GM18502 (cell line): ENCODE data around the gene LLGL1.

Experiments used
- ATAC-seq: cut with Tn5 transposase; IDR thresholded peaks from one replicate; pipeline ENCODE4 v1.9.1; 2021; ENCODE audit warnings: mild to moderate bottlenecking; ENCODE audit not compliant: unreplicated experiment, poor library complexity

LLGL1 gene

DNA sequence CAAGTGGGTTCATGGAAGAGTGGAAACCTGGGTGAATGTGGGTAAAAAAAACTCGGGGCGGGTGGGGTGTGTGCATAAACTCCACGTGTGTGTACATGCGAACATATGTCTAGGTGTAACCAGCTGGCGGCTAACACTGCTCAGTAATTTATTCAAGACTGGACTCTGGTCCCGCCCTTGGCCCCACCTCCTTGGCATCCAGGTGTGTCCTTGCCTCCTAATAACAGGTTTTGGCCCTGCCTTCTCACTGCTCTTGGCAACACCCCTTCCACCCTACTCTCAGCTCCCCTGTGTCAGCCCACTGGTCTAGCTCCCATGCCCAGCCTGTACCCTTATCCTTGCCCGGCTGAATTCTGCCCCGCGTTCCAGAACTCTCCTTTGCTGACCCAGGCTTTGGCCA lies 24.8 kb downstream of the LLGL1 start:
- no peak for ATAC-seq

DNA sequence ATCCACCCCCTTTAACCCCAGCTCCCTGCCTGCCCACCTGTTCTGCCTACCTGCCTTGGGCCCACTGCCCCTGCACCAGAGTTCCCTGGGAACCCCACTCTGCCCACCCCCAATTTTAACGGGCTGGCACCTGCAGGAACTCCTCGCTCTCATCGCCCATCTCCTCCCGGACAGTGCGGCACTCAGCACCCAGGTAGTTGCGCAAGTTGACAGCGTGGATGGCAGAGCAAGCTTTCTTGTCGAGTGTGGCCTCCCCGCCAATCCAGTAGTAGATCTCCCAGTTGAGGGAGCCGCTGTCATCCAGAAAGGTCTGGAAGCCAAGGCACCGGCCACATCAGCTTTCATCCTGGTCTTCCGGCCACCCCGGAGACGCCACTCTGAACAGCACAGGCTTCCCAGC lies 25.3 kb downstream of the LLGL1 start:
- no peak for ATAC-seq

DNA sequence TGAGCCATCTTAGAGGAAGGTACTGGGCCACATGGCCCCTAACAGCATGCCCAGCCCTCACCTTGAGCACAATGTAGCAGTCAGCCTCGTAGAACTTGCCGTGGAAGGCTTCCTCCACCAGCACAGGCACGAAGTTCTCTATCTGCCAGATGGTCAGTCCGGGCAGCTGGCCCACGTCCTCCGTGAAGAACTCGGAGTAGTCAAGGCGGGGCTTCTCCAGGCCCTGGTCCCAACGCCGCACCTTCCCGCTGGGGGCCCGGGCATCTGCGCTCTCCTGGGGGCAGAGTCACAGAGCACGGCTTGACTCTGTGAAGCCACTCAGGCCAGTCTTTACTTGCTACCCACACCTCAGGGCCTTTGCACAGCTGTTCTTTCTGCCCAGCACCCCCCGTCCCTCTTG lies 25.8 kb downstream of the LLGL1 start:
- ATAC-seq: no peak

DNA sequence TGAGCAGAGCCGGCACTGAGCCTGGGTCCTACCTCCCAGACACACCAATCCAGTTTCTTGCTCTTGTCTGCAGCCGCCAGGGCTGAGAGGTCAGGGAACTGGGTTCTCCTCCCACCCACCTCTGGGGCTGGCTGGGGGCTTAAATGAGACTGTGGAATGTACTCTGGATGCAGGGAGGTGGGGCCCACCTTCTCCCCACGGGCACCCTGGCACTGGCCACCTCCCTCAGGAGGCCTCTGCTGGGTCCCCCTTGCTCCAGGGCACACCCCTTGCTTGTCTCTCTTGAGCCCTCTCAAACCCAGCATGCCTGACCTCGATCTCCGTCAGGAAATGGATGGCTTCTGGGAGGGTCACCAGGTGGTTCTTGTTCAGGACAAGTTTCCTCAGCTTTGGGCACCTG lies 26.7 kb downstream of the LLGL1 start:
- ATAC-seq: no peak

DNA sequence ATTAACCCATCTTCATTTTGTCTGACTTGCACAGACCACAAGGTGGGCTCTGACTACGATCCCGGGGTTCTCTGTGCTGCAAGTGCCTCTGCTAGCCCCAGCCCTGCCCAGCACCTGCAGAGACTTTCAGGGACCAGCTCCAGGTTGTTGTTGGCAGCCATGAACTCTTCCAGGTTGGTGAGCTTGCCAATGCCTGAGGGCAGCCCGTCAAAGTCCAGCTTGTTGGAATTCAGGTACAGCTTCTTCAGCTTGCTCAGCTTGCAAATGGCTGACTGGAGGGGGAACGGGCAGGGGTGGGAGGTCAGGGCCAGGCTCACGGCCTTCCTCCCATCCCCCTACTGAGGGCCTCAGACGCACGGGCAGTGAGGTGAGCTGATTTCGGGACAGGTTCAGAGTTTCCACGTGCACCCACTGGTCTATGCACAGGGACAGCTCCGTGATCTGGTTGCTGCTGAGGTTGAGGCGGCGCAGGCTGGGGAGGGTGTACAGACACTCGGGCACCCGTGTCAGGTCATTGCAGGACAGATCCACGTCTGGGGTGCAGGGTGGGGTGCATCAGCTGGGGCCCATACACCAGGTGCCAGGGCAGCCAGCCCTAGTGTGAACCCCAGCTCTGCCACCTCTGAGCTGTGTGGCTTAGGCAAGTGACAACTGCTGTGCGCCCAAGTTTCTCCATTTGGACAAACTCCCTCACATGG lies 27.9 kb downstream of the LLGL1 start:
- no peak for ATAC-seq

DNA sequence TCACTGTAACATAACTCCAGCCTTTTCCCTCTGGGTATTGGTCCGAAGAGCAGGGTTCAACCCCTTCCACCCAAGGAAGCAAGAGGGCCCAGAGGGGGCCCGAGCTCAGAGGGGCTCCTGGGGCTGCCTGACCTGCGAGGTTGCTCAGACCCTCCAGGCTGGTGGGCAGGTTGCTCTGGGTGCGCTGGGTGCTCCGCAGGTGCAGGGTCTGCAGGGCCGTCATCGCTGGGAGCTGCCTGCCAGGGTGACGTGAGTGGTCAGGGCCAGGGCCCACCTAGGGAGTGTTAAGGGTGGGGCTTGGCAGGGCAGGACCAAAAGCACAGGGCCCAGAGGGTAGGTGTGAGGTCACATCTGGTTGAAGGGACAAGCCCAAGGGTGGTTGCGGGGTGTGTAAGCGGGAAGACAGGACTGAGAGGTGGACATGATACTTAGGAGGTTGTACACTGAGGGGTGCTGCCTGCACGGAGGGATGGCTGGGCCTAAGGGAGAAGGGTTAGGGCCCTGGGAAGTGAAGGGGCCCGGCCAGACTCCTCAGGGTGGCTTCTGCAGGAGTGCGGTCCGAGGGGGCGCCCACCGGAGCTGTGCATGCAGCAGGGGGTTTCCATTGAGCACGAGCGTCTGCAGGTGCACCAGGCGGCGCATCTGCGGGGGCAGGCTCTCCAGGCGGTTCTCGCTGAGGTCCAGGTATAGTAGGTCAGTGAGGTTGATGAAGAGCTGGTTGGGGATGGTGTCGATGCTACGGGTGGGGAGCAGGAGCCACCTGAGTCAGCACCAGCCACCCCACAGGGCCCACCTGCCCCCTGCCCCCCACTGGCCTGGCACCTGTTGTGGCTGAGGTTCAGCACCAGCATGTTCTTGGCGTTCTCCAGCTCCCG lies 28.7 kb downstream of the LLGL1 start:
- ATAC-seq: no peak

DNA sequence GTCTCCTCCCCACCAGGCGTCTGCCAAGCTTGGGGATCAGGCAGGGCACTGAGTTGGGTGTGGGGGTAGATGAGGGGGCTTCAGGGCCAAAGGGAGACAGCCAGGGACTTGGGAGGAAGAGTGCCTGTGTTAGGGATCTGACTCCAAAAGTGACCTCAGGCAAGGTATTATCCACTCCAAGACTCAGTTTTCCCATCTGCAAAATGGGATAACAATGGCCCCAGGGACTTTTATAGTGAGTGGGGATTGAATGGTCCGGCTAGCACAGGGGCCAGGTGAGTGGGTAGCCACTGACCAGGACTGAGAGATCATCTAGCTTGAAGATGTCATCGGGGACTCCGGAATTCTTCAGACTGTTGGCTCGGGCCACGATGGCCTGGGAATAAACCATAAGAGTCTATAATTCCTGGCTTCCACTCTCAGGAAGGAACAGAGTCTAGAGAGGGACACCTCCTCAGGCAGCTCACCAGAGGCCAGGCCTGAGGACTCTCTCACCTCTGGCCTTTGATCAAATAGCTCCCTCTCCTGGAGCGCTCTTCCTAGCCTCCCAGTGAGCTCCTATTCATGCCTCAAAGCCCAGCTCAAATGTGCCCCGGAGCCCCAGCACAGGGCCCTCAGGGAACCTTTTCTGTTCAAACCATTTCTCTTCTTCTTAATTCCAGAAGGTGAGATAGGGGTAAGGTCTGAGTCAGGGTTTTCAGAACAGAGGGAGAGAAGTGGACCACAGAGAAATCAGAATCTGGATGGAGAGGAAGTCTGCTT lies 29.6 kb downstream of the LLGL1 start:
- no peak for ATAC-seq

DNA sequence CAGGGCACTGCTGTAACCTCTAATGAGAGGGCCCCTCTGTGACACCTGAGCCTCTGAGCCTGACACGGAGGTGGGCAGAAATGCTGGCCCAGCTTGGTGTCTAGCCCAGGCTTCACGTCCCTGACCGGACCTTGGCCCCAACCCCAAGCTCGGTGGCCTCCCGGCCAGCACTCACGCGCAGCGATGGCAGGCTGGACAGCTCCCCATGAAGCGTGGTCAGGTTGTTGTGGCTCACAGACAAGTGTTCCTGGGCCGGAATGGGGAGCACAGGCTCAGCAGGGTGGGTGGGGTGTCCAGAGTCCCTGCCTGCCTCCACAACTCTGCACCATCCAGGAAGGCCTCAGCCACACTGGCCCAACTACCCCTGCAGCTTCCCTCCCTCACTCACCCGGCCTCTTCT lies 30.9 kb downstream of the LLGL1 start:
- no peak for ATAC-seq

DNA sequence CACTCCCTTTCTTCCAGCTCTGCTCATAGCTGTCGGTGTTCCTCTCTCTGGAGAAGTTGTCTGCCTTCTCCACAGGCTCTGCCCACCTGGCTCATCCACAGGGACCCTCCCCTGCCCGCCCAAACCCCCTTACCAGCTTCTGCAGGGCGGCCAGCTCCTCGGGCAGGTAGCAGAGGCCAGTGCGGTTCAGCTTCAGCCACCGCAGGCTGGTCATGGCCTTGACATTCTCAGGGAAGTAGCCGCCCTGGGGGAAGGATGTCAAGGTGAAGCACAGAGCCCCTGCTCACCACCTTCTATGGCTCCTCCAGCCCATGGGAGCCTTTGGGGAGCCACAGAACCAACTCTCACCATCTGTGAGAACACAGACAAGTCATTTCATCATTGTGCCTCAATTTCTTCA lies 31.3 kb downstream of the LLGL1 start:
- ATAC-seq: no peak

DNA sequence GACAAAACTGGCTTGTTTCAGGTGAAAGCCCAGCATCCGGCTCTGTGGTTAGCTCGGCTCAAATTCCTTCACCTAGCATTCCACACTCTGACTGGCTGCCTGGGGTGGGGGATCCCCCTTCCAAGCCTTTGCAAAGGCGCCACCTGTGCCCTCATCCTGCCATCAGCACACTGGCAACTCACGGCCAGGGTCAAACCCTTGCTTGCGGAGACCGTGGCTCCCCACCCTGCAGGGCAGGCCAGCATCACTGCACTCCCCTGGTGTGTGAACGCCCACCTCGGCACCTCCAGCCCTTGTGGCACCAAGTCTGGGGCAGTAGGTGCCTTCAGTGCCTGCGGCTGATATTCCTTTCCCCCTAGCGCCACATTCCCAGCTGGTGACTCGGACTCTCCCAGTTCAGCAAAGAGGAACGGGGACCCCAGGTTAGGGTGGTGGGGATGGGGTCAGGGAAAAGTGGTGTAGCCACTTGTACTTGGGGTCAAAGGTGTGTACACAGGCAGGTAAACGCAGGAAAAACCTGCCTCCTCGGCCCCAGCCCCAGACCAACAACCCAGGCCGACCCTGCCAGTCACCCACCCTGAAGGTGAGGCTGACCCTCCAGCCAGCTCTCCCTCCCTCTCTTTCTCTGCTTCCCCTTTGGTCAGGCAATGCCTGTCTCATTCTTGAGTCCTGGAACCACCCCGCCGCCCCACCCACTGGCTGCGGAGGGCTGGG lies 32.0 kb downstream of the LLGL1 start:
- peak; percentile 8 for ATAC-seq

DNA sequence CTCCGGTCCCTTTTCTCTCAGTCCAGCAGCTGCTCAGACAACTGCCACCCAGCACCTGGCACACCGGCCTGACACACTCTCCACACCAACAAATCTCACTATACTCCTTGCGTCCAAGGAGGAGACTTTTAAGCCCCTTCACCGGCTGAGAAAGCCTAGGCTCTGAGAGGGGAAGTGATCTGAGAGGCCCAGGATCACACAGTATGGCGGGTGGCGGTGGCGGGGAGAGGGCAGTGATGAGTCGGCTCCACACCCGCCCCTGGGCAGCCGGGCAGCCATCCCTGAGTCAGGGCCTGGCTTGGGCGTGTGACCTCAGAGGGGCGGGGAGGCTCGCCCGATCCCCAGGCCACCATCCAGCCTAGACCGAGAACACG lies 32.5 kb downstream of the LLGL1 start:
- peak; percentile 26 for ATAC-seq

DNA sequence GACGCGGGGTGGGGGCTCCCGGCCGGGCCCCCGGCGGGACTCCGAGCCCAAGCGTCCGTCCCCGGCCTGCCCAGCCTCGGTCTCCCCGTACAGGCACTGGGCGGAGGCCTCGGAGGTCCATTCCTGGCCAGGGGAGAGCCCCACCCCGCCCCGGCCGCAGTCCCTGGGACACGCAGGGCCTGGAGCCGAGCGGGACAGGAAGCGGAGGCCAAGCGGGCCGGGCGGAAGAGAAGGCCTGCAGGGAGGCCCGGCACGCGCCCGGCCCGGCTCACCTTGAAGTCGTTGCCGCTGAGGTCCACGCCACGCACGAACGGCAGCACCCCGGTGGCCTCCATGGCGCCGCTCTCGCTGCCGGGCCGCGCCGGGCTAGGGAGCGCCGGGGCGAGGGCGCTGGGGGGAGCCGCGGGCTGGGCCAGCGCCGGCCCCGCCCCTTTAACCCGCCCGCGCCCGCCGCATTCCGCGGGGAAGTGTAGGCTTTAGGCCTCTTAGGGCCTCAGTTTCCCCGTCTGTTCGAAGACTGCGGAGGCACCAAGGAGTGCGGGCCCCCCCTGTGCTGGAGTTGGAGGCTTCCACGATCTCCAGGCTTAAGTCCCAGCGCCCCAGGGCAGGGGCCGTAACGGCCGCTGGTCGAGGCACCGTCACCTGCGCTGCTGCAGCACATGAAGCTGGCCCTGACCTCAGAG lies 33.1 kb downstream of the LLGL1 start, which contains the start of gene FLII:
TSS of gene FLII (minus strand) at position 383 of the 683 bp plus-strand sequence. CDS start at position 335, 48 bp downstream.
- ATAC-seq: peak; percentile 29

DNA sequence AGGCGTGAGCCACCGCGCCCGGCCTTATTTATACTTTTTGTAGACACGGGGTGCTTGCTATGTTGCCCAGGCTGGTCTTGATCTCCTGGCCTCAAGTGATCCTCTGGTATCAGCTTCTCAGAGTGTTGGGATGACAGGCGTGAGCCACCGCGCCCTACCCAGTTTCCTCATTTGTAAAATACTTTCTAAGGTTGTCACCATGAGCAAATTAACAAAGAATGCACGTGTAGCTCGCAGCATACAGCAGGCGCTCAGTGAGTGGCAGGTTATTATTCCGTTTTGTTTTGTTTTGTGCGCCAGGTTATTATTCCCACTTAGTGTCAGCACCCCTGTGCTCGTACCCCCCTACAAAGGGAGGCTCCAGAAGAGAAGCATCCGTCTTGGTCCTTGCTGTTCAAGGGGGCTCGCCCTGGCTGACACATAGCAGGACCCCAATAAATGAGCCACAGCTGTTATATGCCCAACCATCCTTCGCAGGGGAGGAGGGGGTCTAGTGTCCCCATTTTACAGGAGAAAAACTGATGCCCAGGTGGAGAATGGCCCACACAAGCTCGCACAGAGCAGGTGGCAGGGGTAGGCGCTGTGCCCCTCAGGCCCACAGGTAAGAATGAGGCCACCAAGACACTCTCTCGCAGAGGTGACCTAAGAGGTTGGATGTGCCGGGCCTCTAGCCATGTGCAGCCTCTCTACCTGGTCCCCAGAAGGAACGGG lies 34.3 kb downstream of the LLGL1 start:
- ATAC-seq: no peak

DNA sequence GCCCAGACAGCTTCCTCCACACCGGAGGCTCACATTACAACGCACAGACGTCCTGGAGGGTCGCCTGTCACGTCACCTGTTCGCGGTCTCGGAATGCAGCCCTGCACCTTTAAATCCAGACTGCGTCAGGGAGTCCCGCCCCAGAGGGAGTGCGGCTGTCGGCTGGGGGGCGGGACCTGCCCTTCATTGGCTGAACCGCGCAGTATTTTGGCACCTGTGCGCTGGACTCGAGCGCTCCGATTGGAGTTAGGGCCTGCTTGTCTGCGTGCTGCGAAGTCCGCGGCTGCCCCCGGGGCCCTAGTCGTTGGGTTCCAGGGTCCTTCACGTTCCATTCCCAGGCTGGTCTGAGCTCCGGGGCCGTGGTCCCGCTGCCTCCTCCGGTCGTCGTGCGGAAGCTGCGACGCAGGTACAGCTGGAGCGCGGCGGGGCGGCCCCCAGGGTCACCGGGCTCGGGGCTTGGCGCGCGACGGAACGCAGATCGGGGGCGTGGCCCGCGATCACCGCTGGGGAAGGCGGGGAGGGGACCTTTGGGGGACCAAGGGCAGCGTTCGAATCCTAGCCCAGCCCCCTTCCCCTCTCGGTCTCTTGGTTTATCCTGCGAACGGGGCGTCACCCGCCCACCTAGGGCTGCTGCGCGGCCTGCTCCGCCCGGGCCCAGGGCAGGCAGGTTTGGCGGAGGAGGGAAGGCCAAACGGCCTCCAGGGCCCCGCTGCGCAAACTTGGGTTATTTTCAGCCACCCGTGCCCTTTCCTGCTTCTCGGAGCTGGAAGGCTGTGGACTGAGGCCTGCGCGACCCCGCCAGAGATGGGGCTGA lies 35.1 kb downstream of the LLGL1 start, which contains the start of gene MIEF2:
TSS of gene MIEF2 (plus strand) at position 331 of the 814 bp plus-strand sequence. CDS start 2,059 bp downstream, outside the sequence.
- ATAC-seq: peak; percentile 79

DNA sequence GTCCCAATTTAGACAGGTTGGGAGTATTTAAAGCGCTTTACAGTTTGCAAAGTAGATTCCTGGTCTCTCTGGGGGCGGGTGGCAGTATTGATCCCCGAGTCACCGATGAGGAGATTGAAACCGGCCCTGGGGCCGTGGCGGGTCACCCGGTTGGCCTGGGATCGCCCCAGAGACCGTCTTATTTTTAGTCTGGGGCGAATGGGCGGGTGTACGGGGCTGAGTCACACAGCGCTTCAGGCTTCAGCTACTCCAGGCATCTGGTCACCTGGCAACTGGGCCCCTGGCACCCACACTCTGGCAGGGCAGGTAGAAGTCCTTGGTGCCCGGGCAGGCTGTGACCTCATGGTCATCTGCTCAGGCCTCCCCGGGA lies 35.7 kb downstream of the LLGL1 start:
- ATAC-seq: no peak

DNA sequence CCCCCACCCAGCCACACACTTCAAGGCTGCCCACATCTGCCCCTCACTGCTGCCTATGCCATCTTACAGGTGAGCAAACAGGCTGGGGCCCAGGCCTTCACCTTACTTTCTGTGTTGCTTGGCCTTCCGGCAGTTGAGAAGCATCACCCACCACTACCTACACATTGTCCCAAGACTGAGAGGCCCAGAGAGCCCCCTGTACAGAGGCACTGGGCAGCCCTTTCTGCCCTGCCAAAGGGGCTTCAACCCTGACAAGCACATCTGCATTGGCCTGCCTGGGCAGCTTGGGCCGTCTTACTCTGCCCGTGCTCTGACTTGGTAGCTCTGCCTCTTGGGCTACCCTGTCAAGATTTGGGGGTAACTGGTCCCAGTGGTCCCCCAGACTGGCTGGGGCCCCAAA lies 36.2 kb downstream of the LLGL1 start:
- ATAC-seq: no peak

DNA sequence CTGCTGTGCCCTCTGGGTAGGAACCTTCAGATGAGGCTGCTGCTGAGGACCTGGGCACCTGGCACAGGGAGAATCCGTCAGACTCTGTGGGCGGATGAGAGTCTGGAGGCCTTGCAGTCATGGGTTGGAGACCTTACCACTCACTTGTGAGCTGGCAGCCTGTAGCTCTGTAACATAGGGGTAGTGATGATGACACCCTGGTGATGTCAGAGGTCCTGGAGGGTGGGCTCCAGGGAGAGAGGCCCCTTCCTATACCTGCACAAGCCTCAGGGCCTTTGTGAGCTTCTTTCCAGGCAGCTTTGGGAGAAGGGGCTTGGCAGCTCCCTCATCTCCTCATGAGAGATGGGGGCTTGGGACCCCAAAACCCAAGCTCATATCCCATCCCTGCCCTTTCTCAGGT lies 36.7 kb downstream of the LLGL1 start:
- ATAC-seq: no peak

DNA sequence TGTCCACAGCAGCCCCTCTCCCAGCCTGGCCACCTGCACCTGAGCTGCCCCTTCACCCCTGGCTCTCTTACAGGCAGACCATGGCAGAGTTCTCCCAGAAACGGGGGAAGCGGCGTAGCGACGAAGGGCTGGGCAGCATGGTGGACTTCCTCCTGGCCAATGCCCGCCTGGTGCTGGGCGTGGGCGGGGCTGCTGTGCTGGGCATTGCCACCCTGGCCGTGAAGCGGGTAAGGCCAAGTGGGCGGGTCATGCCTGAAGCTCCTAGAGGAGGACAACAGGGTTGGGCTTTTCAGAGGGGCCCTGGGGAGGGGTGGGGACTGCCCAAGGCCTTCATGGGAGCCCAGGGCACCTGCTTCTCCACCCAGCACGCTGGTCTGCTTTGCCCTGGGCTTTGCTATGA lies 37.2 kb downstream of the LLGL1 start:
- ATAC-seq: no peak
